Stimulated activated CD4-positive, alpha-beta T cell treated with anti-CD3 and anti-CD28 coated beads, TNF-alpha, amount 100 ng/mL, for 48 hours (primary cell): ENCODE data around the gene COL6A5.
"Not testable (repeated sequence)": the region's sequence is repeated elsewhere in the genome, so short reads cannot be mapped to it uniquely, and the experiment has no call there.

Experiments
- DNase-seq, 3 donors: peaks; one replicate each; pipeline ENCODE4 v3.0.0-alpha.2; 2020; ENCODE audit warnings: low read depth in 3 of 3

COL6A5 gene

DNA sequence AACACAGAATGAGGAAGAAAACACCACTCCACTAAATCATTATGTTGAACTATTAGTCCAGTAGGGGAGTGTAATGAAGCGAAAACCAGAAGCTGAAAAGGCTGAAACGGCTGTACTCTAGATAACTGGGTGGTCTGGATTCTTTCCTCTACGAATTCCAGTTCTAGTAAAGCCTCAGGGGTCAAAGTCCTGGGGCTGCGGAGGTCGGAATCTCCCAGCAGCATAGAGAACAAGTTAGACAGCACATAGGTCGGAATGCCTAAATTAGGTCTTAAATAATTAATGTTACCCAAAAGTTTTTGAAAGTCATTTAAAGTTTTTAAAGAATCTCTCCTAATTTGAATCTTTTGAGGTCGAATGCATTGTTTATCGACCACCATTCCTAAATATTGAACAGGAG, 102.7 kb downstream of the COL6A5 start:
- not testable (repeated sequence) for DNase-seq

DNA sequence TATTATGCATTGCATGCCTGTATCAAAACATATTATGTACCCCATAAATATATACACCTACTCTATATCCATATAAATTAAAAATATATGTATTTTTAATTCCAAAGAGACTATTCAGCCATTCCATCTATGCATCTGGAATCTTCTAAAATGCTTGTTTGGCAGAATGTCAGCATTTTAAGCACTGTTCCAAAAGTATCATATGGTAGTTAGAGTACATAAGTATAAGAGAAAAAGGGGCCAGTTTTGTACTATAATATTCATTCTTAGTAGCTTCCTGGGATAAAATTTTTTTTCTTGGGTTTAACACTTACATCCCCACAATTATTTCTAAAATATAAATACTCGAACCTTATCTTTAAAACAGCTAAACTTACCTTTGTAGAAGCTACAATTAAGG, 111.1 kb downstream of the COL6A5 start:
- no peak for DNase-seq

DNA sequence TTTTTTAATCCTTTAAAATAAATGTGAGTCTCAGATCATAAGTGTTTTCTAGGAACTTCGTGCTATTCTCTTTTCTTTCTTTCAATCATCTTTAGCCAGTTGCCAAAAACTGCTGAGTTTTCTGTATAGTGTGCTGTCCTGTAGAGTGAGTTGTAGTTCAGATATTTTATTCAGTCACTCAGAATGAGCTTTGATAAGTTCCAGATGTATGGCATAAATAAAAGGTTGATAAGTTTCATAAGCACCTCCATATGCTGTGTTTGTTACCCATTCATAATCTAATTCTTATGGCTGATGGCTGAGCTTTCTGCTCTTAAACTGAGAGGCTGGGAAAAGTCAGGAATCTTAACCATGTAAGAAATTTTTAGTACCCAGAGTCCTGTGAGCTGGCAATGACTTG, 112.2 kb downstream of the COL6A5 start:
- DNase-seq, result no peak

DNA sequence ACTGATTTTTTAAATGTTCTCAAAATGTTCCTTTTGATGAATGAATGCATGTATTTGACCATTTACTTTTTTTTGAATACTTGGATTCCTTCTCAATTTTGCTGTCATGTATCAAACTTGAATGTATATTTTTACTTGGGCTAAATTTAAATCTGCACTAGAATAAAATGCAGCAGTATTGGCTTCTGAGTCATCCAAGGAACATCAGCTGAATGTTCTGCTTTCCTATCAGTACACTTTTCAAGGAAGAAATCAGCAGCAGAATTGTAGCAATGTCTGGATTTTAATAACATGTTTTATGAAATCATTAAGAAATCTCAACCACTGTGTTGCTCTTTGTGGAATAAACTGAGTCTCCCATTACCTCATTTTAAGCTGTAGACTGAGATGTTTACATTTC, 114.5 kb downstream of the COL6A5 start:
- no peak for DNase-seq

DNA sequence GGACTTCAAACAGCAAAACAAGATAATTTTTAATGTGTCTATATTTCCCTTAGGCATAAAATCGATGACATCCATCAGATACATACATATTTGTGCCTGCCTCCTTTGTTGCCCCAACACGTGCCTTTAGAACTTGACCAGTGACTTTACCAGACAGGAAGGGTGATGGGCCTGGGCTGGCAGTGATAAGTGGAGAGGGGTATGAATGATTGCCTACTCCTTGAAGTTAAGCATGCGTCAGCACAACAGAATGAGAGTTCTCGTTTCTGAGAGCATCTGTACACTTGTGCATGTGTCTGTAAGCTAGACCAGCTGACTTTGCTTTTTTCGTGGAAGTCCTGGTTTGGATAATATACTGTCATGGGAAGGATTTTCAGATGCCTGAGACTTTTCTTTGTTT, 116.6 kb downstream of the COL6A5 start:
- no peak for DNase-seq

DNA sequence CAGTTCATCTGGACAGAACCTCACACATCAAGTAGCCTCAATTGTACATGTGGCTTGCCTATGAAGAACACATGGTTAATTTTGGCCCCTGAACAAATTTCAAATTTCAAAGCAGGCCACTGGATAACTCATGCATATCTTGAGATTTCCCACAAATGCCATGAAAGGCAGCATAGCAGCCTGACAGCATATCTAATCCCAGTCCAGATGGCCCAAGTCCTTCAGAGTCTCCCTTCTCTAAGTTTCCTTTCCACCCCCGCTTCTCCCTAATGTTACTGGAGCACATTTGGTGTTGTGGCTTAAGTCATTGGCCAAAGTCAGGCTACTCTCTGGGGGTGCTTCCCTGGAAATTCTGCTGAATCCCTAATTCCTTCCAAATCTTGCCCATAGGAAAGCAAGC, 117.7 kb downstream of the COL6A5 start:
- no peak for DNase-seq

DNA sequence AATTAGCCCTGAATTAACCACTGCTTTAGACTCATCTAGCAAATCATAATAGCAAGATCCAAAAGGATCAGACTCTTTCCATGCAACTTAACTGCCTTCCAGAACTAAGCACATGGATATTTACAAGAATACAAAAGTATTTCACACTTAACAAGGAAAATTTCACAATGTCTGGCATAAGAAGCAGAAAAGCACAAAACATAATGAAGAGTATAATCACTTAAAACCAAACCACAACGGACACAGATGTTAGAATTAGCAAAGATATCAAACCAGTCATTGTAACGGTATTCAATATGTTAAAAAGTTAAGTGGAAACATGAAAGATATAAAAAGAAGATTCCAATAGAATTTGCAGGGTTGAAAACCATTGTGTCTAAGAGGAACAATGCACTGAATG, 120.0 kb downstream of the COL6A5 start:
- DNase-seq, result no peak

DNA sequence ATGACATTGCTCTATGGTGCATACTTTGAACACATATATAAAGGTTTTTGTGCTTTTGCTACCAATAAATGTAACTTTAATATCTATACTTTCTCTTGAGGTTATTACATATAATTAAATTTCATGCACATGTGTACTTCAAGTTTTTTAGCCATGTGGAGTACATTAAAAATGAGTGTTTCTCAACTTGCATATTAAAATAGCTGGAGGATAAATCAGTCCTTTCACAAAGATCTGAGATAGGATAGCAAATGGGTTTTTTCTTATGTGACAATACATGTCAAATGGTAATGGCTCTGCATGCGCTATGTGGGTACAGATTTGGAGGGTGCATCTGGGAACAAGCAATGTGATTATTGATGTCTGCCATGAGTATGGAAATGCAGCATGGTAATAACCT, 122.8 kb downstream of the COL6A5 start:
- DNase-seq, result no peak

DNA sequence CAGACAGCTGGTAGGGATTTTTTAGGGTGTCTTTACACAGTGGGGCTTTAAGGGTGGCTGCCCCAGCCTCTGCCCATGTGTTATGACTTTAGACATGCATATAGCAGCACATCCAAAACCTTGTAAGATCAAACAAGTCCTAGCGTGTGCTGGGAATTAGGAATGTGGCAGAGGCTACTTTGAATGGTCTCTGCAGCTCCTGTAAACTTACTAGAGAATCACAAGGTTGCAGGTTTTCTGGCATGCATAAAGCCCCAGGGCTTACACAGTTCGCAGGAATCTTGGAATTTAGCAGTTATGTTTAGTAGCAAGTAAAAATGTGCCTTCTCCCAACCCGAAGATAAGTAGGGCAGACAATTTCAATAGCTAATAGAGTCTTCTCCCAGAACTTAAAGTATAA, 124.7 kb downstream of the COL6A5 start:
- DNase-seq, result no peak

DNA sequence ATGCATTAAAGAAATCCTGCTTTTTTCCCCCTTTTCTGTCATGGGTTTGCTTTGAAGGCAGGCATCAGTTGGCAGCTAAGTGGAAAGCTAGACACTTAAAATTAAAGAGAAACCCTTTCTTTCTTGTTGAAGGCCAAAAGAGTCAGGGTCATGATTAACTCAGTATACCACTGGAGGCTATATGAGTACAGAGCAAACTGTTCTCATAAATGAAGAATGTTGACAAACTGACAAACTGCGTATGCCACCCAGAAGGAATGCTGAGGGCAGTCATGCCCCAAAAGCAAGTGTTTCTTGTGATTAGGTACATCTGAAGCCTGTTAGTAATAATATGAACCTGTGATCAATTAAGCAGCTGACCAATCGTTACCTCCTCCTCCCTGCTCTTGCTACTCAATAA, 127.9 kb downstream of the COL6A5 start:
- DNase-seq, result no peak

DNA sequence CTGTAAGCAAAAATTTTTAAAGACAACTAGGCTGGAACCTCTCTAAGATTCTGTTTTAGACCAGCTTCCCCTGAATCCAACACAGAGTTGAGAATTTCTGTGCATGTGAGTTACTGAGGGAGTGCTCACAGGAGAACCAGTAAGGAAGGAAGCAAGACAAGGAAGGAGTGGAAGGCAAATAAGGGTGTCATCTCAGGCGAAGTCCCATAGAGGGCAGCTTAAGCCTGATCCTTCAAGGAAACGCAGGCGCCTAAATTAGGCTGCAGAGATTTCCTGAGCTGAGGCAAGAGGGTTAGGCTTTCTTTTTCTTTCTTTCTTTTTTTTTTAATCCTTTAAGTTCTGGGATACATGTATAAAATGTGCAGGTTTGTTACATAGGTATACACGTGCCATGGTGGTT, 135.3 kb downstream of the COL6A5 start:
- no peak for DNase-seq

DNA sequence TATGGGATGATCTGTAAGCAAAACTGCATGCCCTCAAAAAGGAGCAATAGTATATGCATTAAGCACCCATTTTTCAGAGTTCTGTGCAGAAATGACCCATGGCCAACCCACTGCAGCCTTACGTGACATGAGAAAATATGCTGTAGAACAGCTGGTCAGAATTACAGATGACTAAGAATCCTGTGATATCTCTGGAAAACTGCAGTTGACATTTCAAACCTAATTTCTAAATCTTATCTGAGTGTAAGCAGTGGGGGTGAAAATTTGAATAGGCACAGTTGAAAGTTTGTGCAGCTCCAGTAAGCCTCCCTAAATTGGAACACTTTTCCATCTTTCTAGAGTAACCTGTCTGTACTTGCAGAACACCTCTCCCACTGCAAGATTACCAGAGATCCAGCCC, 142.8 kb downstream of the COL6A5 start:
- DNase-seq, result no peak

DNA sequence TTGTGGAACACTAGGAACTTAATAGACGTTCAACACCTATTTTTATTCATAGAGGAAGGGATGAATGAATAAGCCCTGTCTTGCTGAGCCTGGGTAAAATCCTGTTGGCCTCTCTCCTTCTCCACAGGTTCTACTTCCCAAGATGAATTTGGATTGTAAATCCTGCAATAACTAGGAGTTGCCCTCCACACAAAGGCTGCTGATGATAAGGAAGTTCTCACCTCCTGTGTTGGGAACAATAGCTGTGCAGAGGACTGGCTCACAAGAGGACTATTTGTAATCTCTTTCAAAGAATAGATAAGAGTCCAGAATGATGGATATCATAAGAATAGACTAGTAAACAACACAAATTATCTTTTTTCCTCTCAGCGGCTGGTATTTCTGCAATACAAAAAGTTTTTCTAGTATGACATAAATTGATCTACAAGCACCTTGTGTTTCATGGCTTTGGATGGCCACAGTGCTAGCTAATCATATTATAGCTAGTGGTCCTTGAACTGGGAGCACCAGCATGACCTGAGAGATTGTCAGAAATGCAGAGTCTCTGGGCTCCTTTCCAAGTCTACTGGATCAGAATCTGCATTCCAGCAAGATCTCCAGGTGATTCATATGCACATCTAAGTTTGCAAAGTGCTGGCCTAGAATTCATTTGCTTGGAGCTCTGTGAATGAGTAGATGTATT, 143.4 kb downstream of the COL6A5 start:
- DNase-seq, result no peak

DNA sequence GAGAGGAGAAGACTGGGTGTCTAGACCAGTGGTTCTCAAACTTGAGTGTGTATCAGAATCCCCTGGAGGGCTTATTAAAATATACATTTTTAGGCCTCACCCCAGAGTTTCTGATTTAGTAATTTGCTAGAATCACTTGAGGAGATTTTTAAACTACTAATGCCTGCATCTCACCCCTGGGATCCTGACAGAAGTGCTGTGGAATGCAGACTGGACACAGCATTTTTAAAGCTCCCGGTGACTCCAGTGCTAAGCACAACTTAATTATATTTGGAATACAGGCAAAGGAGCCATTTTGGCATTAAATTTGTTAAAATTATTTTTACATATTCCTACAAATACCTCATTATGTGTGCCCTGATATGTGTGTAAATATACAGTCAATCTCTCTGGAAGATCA, 144.8 kb downstream of the COL6A5 start:
- no peak for DNase-seq

DNA sequence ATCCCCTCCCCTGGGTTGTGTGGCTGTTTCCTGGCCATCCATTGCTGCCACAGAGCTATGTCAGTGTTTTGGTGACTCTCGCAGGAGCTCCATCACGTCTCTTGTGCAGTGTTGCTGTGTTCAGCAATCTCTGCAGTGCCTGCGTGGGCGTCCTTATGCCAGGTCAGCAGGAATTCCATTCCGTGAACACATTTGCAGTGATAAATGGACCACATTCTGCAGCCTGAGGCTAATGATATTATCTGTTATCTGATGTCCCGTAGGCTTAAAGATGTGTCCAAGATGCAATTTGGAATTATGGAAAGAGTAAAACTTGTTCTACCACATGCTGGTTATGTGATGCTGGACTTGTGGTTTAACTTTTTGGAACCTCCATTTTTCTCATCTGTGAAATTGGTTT, 146.0 kb downstream of the COL6A5 start:
- no peak for DNase-seq

DNA sequence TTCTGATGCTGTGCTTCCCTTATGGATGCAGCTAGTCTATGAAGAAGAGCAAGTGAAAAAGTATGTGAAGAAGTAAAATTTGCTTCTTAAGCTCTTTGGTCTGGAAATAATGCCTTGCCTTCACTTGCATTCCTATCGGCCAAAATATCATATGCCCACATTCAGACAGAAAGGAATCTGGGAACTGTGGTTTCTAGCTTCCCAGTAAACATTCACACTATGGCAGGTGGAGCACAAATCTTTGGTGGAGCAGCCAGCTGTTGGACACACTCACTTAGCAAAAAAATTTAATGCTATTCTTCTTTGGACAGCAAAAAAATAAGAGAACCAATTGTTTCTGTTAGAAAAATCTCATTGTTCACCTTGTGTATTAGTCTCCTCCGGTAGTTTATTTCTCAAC, 159.2 kb downstream of the COL6A5 start:
- DNase-seq, result no peak

DNA sequence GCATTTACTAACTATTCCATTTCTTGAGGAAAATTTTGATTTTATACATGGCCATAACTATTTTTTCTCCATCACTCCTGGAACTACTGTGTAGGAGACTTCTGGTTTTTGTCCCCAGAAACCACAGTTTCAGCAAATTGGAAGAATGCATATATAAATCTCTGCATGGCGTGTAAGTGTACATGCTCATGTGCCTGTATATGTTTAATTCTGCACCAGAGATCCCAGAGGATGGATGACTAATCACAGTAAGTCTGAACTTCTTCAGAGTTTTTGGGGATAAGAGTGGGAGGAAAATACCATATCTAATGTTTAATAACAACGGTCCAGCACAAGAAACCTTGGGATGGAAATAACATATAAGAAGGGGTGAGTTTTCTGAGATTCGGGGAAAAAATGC, 160.6 kb downstream of the COL6A5 start:
- no peak for DNase-seq

DNA sequence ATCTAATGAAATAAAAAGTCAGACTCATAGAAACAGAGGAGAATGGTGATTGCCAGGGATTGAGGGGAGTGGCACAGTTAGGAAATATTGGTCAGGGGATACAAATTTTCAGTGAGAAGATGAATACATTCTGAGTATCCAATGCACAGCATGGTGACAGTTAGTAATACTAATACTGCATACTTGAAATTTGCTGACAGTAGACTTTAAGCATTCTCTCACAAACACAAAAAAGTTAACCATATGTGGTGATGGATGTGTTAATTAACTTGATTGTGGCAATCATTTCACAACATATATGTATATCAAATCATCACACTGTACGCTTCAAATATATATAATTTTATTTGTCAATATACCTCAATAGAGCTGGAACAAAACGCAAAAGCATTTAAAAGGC, 162.3 kb downstream of the COL6A5 start:
- DNase-seq, result no peak

DNA sequence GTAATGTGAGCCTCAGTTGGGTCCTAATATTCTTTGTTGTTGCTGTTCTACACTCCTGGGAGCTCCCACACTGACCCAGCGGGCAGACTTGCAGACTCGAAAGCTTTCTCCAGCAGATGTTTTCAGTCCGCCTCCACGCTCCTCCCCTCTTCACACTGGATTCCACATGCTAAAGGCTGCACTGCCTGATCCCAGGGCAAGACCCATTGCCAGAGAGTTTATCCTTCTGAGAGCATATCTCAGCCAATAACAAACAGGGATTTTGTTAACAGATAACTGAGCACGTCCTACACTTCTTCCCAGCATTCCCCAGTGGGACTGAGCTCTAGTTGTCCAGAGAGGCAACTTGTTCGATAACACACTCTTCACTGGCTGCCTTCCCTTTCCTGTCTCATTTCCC, 163.5 kb downstream of the COL6A5 start:
- DNase-seq, result no peak

DNA sequence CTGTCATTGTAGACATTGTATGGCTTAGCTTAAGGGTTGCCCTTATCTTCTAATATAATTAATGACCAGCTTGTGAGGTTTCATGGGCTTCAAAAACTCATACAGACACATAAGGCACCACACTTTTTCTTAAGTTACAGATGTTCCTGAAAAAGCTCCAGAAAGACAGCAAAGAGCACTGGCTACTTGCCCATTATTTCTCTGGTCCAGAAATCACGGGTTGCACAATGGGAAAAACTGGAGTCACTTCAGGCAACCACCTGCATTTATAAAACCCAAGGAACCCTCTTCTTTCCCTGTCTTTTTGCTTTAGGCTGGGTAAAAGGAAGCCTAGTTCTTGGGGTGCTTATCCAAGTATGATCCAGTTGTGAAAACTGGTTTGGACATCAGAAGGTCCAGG, 169.2 kb downstream of the COL6A5 start:
- no peak for DNase-seq

DNA sequence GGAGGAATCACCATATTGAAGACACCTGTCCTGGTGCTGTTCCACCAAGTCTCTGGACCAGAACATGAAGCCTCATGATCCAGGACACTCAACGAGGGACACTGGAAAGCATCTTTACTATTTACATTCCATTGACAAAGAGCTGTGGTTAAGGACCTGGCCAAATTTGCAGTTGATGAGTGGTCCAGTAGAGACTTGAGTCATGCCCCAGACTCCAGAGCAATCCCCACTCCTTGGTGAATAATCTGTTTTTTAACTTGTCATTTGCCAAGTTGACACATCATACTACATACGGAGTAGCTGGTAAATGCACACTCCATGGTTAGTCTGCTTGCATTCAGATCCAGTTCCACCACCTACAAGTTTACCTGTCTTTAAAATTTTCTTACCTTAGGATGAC, 170.3 kb downstream of the COL6A5 start:
- DNase-seq, result no peak

DNA sequence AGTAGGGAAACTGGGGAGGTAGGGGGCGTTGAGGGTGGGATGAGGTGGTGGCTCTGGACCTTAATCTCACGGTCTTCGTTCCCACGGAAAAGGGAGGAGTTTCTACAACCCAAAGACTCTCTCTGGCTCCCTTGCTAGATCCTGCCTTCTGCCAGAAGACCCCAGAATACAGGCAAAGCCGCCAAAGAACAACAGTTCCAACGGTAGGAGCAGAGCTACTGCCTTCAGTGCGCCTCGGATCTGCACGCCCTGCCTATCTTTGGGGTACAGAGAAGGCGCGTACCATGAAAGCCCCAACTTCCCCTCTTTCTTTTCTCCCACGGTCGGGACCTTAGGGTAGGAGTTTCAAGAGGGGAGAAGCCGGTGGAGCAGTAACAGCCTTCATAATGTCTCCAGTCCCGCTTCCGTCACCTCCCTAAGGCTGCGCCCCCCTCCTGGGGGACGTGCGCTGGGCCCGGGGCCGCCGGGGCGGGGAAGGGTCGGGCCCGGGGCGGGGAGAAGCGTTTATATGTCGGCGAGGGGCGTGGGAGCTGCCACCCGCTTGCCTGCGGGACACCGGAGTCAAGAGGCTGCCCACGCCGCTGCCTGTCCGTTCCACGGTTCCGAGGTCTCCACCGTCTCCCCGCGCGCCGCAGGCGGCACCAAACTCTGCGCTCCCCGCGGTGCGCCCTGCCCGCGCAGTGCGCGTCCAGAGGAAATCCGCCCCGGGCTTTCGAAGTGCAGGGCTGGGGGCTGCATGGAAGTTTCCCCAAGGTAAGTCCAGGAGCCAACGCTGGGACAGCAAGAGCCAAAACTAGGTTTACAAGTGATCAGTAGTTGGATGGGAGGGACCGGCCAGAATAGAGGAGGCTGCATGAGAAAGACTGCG, 171.4 kb downstream of the COL6A5 start, which contains the start of gene COL6A6:
TSS of gene COL6A6 (plus strand) at position 533 of the 868 bp plus-strand sequence. CDS start 43,188 bp downstream, outside the sequence.
- no peak for DNase-seq

DNA sequence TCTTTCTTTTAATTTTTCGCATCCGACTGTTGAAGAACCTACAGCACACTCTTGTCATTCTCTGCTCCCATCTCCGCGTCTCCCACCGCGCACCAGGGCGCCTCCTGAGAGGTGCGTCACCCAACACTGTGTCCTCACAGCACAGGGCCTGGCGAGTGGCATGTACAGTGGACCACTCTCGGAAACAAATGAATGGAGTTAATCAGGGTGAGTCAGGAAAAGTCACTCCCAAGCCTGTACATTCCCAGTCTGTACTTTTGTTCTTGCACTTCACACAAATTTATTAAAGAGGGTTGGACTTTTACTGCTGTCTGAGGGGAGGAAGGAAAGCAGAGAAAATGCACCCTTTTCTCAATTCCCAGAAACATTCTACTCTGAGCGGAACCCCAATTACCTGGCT, 172.1 kb downstream of the COL6A5 start:
- no peak for DNase-seq
